Activated T-cell treated with anti-CD3 and anti-CD28 coated beads, Interleukin-2, amount 50 U/mL, for 72 hours (primary cell): ENCODE measurements around the gene GRK1. TPM values are rescaled to one million over a fixed set of nuclear protein-coding genes. Genes with fewer than 3 reads are reported as not detected.
A peak's percentile ranks its signal among the peaks of the same experiment; 100 is the strongest.
"Not testable (repeated sequence)": the region's sequence is repeated elsewhere in the genome, so short reads cannot be mapped to it uniquely, and the experiment has no call there.

Source experiments
- ATAC-seq, 2 donors: fragments of 150-1000 bp; cut with Tn5 transposase; replicated peaks in 1 of 2; 2 replicates each; pipeline ENCODE4 v1.10.0; 2021; ENCODE audit warnings: moderate library complexity in 2 of 2, mild to moderate bottlenecking in 1 of 2
- DNase-seq, 2 donors: peaks; one replicate each; pipeline ENCODE4 v3.0.0; 2021 to 2022; ENCODE audit warnings: mixed read lengths in 1 of 2
- H3K27ac Mint-ChIP-seq: one replicate; pipeline ENCODE4 v1.8.0; 2022; ENCODE audit warnings: mild to moderate bottlenecking, moderate library complexity, mixed read lengths
- H3K27me3 Mint-ChIP-seq: one replicate; pipeline ENCODE4 v1.8.0; 2022; ENCODE audit warnings: low read depth, mixed read lengths
- H3K36me3 Mint-ChIP-seq, 2 donors: one replicate each; pipeline ENCODE4 v1.8.0; 2022; ENCODE audit warnings: mixed read lengths in 2 of 2, mild to moderate bottlenecking in 1 of 2; ENCODE audit not compliant: insufficient read depth in 2 of 2
- H3K4me1 Mint-ChIP-seq: one replicate; pipeline ENCODE4 v1.8.0; 2022; ENCODE audit warnings: low read depth, mixed read lengths
- H3K4me3 Mint-ChIP-seq, 2 donors: one replicate each; pipeline ENCODE4 v1.8.0; 2022; ENCODE audit warnings: mild to moderate bottlenecking in 2 of 2, mixed read lengths in 2 of 2, moderate library complexity in 2 of 2
- H3K9me3 Mint-ChIP-seq, 2 donors: one replicate each; pipeline ENCODE4 v1.8.0; 2022; ENCODE audit warnings: mixed read lengths in 2 of 2
- total RNA-seq, 2 donors: library from RNA; stranded (reverse); gene quantifications; one replicate each; pipeline ENCODE4 v1.2.3, GENCODE V29; 2022

Gene GRK1
- total RNA-seq, 2 donors from 2014 or later, result 0.22 TPM; not detected in 1

GRCh38 chr13:113725329-113726105 lies 58.5 kb downstream of the GRK1 start:
- H3K4me3 Mint-ChIP-seq, result peak overlapping the region in 1 of 2 donors; percentile 82
- not testable (repeated sequence) for ATAC-seq, H3K27me3 Mint-ChIP-seq, H3K36me3 Mint-ChIP-seq, H3K4me1 Mint-ChIP-seq, H3K9me3 Mint-ChIP-seq
- peak; percentile 66 to 80 for DNase-seq
- peak overlapping the region; percentile 96 for H3K27ac Mint-ChIP-seq

DNA sequence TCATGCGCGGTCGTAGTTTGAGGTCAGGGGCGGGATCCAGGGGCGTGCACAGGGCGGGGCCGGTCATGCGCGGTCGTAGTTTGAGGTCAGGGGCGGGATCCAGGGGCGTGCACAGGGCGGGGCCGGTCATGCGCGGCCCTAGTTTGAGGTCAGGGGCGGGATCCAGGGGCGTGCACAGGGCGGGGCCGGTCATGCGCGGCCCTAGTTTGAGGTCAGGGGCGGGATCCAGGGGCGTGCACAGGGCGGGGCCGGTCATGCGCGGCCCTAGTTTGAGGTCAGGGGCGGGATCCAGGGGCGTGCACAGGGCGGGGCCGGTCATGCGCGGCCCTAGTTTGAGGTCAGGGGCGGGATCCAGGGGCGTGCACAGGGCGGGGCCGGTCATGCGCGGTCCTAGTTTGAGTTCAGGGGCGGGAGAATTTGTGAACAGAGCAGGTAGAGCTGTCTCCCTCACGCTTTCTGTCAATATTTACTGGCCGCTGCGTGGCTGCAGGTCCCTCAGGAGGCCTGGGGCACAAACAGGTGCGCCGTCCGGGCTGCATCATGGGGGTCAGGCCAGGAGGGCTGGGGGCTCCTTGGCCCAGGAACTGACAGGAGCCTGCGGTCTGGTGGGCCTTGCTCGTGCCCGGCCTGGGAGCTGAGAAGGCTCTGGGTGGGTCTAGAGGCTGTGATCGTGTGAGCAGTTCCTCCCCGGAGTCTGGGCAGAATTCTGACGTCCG lies 59.2 kb downstream of the GRK1 start:
- peak overlapping the region; percentile 93 for H3K27ac Mint-ChIP-seq

DNA sequence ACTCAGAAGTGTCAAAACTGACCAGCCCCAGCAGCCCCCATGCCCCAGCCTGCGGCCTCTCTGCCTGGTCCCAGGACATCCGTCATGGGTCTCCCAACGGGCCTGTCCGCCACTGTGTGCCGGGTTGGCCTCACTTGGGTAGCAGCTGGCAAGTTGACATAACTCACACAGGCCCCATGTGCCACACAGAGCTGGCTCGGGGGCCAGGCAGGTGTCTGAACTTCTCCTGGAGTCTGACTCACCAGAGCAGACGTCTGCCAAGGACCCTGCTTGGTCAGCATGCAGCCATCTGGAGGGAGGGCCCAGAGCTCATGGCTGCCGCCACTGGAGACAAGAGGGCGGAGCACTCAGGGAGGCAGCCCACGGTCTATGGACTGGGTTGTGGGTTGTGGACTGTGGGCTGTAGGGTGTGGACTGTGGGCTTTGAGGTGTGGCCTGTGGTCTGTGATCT lies 60.0 kb downstream of the GRK1 start:
- Mint-ChIP-seq H3K27me3 (peaks cover 13% of the 10 kb centered on the region), H3K4me1 (peaks cover 6% of the 10 kb centered on the region), H3K27ac (no peak overlapping the region), H3K36me3 (no peaks in the 10 kb centered on the region), H3K9me3 (no peaks in the 10 kb centered on the region), H3K4me3 (peak overlapping the region; percentile 20 to 74)
- no peak for DNase-seq
- ATAC-seq, result no peak

More for the DNA sequence above, 59.2 kb downstream of the GRK1 start:
- H3K27me3 Mint-ChIP-seq, result peaks cover 13% of the 10 kb centered on the region
- H3K36me3 Mint-ChIP-seq, H3K4me1 Mint-ChIP-seq, H3K9me3 Mint-ChIP-seq: not testable (repeated sequence)
- ATAC-seq (peak; percentile 20 to 40), DNase-seq (peak; percentile 31 to 37)
- peak overlapping the region; percentile 74 for H3K4me3 Mint-ChIP-seq

DNA sequence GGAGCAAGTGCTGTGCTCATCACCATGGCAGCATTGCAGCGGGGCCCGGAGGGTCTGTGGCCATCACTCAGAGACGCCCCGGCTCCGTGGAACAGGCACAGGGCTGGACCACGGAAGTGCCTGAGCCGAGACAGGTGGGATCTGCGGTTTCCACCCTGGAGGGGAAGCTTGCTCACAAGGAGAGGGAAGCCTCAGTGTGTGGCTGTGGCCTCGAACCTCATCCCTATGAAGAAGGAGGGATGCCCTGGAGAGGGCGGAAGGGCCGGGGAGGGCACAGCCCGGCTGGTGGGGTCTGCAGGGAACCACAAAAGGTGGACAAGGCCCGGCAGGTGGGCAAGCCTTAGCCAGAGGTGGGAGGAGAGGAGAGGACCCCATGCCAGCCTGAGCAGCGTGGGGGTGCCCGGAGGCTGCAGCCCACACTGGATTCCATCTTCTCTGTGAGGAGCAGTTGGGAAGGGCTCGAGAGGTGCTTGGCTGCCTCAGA lies 61.6 kb downstream of the GRK1 start:
- ATAC-seq (no peak), DNase-seq (no peak)
- Mint-ChIP-seq H3K27ac (no peak overlapping the region), H3K36me3 (no peaks in the 10 kb centered on the region), H3K9me3 (peaks cover 0 to 5% of the 10 kb centered on the region in 2 donors), H3K4me1 (peaks cover 6% of the 10 kb centered on the region), H3K27me3 (peaks cover 13% of the 10 kb centered on the region), H3K4me3 (no peak overlapping the region)

GRCh38 chr13:113729187-113730019 lies 62.4 kb downstream of the GRK1 start:
- H3K9me3 Mint-ChIP-seq, result peaks cover 0 to 5% of the 10 kb centered on the region in 2 donors
- ATAC-seq, result no peak
- peaks cover 13% of the 10 kb centered on the region for H3K27me3 Mint-ChIP-seq
- H3K4me1 Mint-ChIP-seq, result peaks cover 4% of the 10 kb centered on the region
- H3K27ac Mint-ChIP-seq, result no peak overlapping the region
- no peaks in the 10 kb centered on the region for H3K36me3 Mint-ChIP-seq
- H3K4me3 Mint-ChIP-seq, result no peak overlapping the region
- DNase-seq, result no peak

DNA sequence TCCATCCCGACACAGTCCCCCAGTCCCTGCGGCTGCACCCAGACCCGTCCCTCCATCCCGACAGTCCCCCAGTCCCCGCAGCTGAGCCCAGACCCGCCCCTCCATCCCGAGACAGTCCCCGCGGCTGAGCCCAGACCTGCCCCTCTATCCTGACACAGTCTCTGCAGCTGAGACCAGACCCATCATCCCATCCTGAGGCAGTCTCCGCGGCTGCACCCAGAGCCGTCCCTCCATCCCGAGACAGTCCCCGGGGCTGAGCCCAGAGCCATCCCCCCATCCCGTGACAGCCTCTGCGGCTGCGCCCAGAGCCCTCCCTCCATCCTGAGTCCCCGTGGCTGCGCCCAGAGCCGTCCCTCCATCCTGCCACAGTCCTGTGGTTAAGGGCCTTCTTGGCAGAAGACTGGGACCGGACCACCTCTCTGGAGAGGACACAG lies 63.3 kb downstream of the GRK1 start:
- Mint-ChIP-seq H3K27ac (no peak overlapping the region), H3K27me3 (peaks cover 13% of the 10 kb centered on the region), H3K4me3 (no peak overlapping the region), H3K9me3 (peaks cover 0 to 5% of the 10 kb centered on the region in 2 donors), H3K4me1 (no peaks in the 10 kb centered on the region), H3K36me3 (no peaks in the 10 kb centered on the region)
- no peak for ATAC-seq
- DNase-seq, result no peak

GRCh38 chr13:113730831-113731191 lies 63.8 kb downstream of the GRK1 start:
- Mint-ChIP-seq H3K4me3 (no peak overlapping the region), H3K4me1 (no peaks in the 10 kb centered on the region), H3K9me3 (peaks cover 0 to 5% of the 10 kb centered on the region in 2 donors), H3K36me3 (no peaks in the 10 kb centered on the region), H3K27me3 (peaks cover 13% of the 10 kb centered on the region), H3K27ac (no peak overlapping the region)
- ATAC-seq, result peak in 1 of 2 donors; percentile 26
- DNase-seq, result no peak

DNA sequence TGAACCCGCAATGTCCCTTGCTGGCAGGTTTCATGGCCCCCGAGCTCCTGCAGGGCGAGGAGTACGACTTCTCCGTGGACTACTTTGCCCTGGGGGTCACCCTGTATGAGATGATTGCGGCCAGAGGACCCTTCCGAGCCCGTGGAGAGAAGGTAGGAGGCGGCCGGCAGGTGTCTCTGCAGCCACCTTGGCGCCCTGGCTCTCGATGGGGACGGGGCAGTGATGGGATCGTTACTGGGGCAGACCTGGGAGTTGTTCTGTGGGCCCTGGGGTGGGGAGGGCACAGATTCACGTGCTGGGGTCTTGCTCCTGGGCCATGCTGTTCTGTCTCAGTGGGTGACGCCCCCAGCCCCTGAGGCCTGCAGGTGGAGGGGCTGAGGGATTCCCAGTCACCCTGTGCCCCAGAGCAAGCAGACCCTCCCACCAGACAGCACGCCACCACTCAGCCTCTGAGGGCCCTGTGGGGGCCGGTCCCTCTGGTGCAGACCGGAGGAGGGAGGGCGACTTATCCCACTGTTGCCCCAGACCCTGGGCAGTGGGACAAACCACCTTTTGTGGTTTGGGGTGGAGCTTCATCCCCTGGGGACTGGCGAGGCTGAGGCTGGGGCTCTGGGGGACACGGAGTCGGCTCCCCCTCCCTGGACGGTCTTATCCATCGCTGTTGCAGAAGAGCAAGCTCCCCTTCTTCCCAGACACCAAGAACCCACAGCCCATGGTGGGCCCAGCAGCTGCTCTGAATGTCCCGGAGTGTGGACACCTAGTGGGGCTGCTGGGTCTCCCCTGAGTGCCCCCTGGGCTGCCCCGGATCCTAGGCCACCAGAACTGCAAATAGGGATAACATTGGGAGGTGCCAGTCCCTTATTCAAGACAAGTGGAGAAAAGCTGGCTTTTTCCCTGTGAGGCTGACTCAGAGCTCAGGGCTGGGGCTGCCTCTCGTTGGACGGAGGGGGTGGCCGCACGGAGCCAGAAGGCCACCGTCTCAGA lies 64.5 kb downstream of the GRK1 start:
- H3K27me3 Mint-ChIP-seq, result peaks cover 13% of the 10 kb centered on the region
- H3K36me3 Mint-ChIP-seq, result no peaks in the 10 kb centered on the region
- peaks cover 0 to 5% of the 10 kb centered on the region in 2 donors for H3K9me3 Mint-ChIP-seq
- H3K4me3 Mint-ChIP-seq, result no peak overlapping the region
- H3K27ac Mint-ChIP-seq, result no peak overlapping the region
- DNase-seq (no peak), ATAC-seq (no peak)
- H3K4me1 Mint-ChIP-seq, result no peaks in the 10 kb centered on the region

GRCh38 chr13:113732176-113732960 lies 65.3 kb downstream of the GRK1 start:
- ATAC-seq, result no peak
- DNase-seq, result no peak
- Mint-ChIP-seq H3K4me1 (no peaks in the 10 kb centered on the region), H3K27me3 (peaks cover 13% of the 10 kb centered on the region), H3K9me3 (peaks cover 0 to 5% of the 10 kb centered on the region in 2 donors), H3K27ac (no peak overlapping the region), H3K36me3 (no peaks in the 10 kb centered on the region), H3K4me3 (no peak overlapping the region)

DNA sequence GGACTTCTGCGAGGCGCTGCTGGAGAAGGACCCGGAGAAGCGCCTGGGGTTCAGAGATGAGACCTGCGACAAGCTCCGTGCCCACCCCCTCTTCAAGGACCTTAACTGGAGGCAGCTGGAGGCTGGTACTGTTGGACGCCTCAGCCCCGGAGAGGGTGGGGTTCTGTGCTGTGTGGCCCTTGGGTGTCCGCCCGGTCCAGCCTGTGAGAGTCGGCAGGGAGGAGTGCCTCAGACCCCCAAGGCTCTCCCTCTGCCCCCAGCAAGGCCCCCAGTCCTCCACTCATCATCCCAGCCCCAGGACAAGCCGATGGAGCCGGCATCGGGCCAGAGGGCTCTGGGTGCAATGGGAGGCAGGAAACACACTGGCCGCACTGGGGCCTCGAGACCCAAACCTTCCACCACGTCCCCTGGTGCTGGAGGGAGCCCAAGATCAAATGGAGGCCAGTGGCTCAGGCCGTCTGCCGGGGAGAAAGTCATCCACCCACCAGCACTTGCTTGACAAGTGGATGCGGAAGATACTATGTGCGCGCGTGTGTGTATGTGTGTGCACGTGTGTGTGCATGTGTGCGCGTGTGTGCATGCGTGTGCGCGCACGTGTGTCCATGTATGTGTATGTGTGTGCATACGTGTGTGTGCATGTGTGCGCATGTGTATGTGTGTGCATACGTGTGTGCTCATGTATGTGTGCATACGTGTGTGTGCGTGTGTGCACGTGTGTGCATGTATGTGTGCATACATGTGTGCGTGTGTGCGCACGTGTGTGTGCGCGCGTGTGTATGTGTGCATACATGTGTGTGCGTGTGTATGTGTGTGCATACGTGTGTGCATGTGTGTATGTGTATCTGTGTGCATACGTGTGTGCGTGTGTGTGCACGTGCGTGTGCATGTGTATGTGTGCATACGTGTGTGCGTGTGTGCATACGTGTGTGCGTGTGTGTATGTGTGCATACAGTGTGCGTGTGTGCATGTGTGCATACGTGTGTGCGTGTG lies 66.2 kb downstream of the GRK1 start:
- Mint-ChIP-seq H3K27me3 (peaks cover 13% of the 10 kb centered on the region), H3K4me1 (no peaks in the 10 kb centered on the region), H3K27ac (no peak overlapping the region), H3K36me3 (no peaks in the 10 kb centered on the region), H3K9me3 (peaks cover 0 to 5% of the 10 kb centered on the region in 2 donors), H3K4me3 (no peak overlapping the region)
- no peak for ATAC-seq
- no peak for DNase-seq
